K562 (cell line): ENCODE data around the gene UFSP1. TPM values are rescaled to one million over a fixed set of nuclear protein-coding genes. Genes with fewer than 3 reads are reported as not detected.

Source experiments
- CREBBP ChIP-seq: IDR thresholded peaks from one replicate; pipeline ENCODE4 v1.6.1; 2012; ENCODE audit warnings: low read depth, mild to moderate bottlenecking, control low read depth, inconsistent platforms, low read length
- CTBP1 ChIP-seq: fragments of 450-650 bp; IDR thresholded peaks from 2 replicates; pipeline ENCODE4 v1.6.1; 2016; ENCODE audit warnings: borderline replicate concordance
- HNRNPK ChIP-seq: fragments of 200-400 bp; formaldehyde crosslinking; IDR thresholded peaks from one replicate; pipeline ENCODE4 v1.6.1; 2018; ENCODE audit warnings: mild to moderate bottlenecking, low read depth, low read length; ENCODE audit not compliant: poor library complexity, severe bottlenecking
- NFIC ChIP-seq: fragments of 450-650 bp; IDR thresholded peaks from 2 replicates; pipeline ENCODE4 v1.6.1; 2017; ENCODE audit warnings: mild to moderate bottlenecking, inconsistent platforms
- PHB2 ChIP-seq: fragments of 450-650 bp; IDR thresholded peaks from 2 replicates; pipeline ENCODE4 v1.6.1; 2017; ENCODE audit warnings: low read depth
- PML ChIP-seq: IDR thresholded peaks from 2 replicates; pipeline ENCODE4 v1.6.1; 2012; ENCODE audit warnings: low read length, inconsistent platforms
- STAT5A ChIP-seq: IDR thresholded peaks from 2 replicates; pipeline ENCODE4 v1.6.1; 2012; ENCODE audit warnings: low read length, inconsistent platforms, borderline replicate concordance
- YBX1 ChIP-seq: fragments of 450-650 bp; IDR thresholded peaks from 2 replicates; pipeline ENCODE4 v1.7.1; 2016; ENCODE audit warnings: mild to moderate bottlenecking
- YY1 ChIP-seq, 3 experiments: IDR thresholded peaks; 2 replicates each; pipeline ENCODE4 v1.6.1; 2011; ENCODE audit warnings: low read length in 2 of 3, mild to moderate bottlenecking in 2 of 3, moderate library complexity in 2 of 3, borderline replicate concordance in 1 of 3, control low read depth in 1 of 3, low read depth in 1 of 3; ENCODE audit not compliant: insufficient read depth in 3 of 3, insufficient replicate concordance in 2 of 3, control insufficient read depth in 1 of 3, insufficient read length in 1 of 3; ENCODE audit errors: extremely low read depth in 1 of 3
- ZNF133 ChIP-seq: fragments of 250-450 bp; sonication (Bioruptor Pico); IDR thresholded peaks from 2 replicates; pipeline ENCODE4 v1.4.0; 2020; ENCODE audit warnings: mild to moderate bottlenecking
- polyA plus RNA-seq, 8 experiments: library from polyadenylated mRNA; depleted of rRNA in 4 of 8; stranded (reverse) in 5 of 8; unstranded in 3 of 8; fragments of >200 nt; fragmentation: Nextera tagmentation in 2 of 8; fragmentation: Illumina TruSeq in 1 of 8; extraction: Ambion mirVana in 2 of 8; extraction: Trizol in 1 of 8; gene quantifications; 2 replicates each; pipeline versions ENCODE4 v1.2.1 to v1.2.3, GENCODE V29; 2011 to 2014; ENCODE audit warnings: inconsistent platforms in 1 of 8, missing spikeins in 1 of 8
- total RNA-seq, 7 experiments: library from RNA; depleted of rRNA in 6 of 7; stranded (reverse); fragments of >200 nt in 6 of 7; fragmentation: Illumina TruSeq in 2 of 7; extraction: Trizol in 2 of 7; gene quantifications; 2 replicates each; pipeline versions ENCODE4 v1.2.1 to v1.2.3, GENCODE V29; 2011 to 2021; ENCODE audit warnings: low replicate concordance in 1 of 7
- TF ChIP-seq, protein P1 (sequence below): fragments of 450-650 bp; IDR thresholded peaks from 2 replicates; pipeline ENCODE4 v1.6.1; 2016; ENCODE audit warnings: mild to moderate bottlenecking, moderate library complexity
- TF ChIP-seq, protein P2 (sequence below): fragments of 450-650 bp; IDR thresholded peaks from 2 replicates; pipeline ENCODE4 v1.6.1; 2017; ENCODE audit warnings: antibody characterized with exemption, mild to moderate bottlenecking

UFSP1 gene
- total and polyA plus RNA-seq, 9 of the 15 experiments (the other 6 are each of a cell fraction or from before 2014, with no cell fraction given) = 0.50 to 18.8 (median 2.1) TPM

DNA sequence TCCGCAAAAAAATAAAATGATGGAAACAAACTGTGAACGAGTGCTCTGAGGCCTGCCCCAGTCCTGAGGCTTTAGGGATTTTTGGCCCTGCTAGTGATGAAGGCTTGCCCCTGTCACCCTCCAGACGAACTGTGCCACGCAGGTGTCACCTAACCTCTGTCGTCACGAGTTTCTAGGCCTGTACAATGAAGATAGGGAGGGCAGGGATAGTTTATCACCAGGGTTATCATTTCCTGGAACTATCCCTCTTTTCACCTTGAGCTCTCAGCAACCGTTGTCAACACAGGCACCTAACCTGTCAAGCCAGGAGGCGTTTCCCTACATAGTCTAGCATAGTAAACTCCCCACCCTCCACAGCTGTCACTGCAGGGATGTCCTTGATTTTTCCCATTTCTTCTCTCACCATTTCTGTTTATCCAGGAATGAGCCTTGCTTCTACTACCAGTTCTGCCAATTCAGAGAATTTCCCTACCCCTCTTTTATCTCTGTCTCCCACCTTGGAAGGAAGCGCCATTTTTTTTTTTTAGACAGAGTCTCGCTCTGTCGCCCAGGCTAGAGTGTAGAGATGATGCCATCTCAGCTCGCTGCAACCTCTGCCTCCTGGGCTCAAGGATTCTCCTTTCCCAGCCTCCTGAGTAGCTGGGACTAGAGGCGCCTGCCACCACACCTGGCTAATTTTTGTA is 8.4 kb upstream of the UFSP1 start (continued):
- TF ChIP-seq, protein P1, sequence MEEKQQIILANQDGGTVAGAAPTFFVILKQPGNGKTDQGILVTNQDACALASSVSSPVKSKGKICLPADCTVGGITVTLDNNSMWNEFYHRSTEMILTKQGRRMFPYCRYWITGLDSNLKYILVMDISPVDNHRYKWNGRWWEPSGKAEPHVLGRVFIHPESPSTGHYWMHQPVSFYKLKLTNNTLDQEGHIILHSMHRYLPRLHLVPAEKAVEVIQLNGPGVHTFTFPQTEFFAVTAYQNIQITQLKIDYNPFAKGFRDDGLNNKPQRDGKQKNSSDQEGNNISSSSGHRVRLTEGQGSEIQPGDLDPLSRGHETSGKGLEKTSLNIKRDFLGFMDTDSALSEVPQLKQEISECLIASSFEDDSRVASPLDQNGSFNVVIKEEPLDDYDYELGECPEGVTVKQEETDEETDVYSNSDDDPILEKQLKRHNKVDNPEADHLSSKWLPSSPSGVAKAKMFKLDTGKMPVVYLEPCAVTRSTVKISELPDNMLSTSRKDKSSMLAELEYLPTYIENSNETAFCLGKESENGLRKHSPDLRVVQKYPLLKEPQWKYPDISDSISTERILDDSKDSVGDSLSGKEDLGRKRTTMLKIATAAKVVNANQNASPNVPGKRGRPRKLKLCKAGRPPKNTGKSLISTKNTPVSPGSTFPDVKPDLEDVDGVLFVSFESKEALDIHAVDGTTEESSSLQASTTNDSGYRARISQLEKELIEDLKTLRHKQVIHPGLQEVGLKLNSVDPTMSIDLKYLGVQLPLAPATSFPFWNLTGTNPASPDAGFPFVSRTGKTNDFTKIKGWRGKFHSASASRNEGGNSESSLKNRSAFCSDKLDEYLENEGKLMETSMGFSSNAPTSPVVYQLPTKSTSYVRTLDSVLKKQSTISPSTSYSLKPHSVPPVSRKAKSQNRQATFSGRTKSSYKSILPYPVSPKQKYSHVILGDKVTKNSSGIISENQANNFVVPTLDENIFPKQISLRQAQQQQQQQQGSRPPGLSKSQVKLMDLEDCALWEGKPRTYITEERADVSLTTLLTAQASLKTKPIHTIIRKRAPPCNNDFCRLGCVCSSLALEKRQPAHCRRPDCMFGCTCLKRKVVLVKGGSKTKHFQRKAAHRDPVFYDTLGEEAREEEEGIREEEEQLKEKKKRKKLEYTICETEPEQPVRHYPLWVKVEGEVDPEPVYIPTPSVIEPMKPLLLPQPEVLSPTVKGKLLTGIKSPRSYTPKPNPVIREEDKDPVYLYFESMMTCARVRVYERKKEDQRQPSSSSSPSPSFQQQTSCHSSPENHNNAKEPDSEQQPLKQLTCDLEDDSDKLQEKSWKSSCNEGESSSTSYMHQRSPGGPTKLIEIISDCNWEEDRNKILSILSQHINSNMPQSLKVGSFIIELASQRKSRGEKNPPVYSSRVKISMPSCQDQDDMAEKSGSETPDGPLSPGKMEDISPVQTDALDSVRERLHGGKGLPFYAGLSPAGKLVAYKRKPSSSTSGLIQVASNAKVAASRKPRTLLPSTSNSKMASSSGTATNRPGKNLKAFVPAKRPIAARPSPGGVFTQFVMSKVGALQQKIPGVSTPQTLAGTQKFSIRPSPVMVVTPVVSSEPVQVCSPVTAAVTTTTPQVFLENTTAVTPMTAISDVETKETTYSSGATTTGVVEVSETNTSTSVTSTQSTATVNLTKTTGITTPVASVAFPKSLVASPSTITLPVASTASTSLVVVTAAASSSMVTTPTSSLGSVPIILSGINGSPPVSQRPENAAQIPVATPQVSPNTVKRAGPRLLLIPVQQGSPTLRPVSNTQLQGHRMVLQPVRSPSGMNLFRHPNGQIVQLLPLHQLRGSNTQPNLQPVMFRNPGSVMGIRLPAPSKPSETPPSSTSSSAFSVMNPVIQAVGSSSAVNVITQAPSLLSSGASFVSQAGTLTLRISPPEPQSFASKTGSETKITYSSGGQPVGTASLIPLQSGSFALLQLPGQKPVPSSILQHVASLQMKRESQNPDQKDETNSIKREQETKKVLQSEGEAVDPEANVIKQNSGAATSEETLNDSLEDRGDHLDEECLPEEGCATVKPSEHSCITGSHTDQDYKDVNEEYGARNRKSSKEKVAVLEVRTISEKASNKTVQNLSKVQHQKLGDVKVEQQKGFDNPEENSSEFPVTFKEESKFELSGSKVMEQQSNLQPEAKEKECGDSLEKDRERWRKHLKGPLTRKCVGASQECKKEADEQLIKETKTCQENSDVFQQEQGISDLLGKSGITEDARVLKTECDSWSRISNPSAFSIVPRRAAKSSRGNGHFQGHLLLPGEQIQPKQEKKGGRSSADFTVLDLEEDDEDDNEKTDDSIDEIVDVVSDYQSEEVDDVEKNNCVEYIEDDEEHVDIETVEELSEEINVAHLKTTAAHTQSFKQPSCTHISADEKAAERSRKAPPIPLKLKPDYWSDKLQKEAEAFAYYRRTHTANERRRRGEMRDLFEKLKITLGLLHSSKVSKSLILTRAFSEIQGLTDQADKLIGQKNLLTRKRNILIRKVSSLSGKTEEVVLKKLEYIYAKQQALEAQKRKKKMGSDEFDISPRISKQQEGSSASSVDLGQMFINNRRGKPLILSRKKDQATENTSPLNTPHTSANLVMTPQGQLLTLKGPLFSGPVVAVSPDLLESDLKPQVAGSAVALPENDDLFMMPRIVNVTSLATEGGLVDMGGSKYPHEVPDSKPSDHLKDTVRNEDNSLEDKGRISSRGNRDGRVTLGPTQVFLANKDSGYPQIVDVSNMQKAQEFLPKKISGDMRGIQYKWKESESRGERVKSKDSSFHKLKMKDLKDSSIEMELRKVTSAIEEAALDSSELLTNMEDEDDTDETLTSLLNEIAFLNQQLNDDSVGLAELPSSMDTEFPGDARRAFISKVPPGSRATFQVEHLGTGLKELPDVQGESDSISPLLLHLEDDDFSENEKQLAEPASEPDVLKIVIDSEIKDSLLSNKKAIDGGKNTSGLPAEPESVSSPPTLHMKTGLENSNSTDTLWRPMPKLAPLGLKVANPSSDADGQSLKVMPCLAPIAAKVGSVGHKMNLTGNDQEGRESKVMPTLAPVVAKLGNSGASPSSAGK = no peak
- TF ChIP-seq CREBBP (no peak), CTBP1 (peak; percentile 16; the same call in 1 of the 2 replicates), ZNF133 (CRISPR knock-in tag) (no peak), PHB2 (peak; percentile 48; the same call in 1 of the 2 replicates), PML (0 out of 2 replicates have a peak, but pooled peaks have one; percentile 41), HNRNPK (no peak), YY1 (IDR thresholded peaks at IDR 0.05; ENCODE audit: borderline replicate concordance in 1 of 3, control insufficient read depth in 1 of 3, extremely low read depth in 1 of 3, insufficient read depth in 3 of 3, insufficient read length in 1 of 3, insufficient replicate concordance in 2 of 3, low read depth in 1 of 3, low read length in 2 of 3) (peak in 1 of 3 experiments; percentile 64), STAT5A (peak; percentile 92), YBX1 (no peak), NFIC (peak; percentile 57)
- TF ChIP-seq, protein P2, sequence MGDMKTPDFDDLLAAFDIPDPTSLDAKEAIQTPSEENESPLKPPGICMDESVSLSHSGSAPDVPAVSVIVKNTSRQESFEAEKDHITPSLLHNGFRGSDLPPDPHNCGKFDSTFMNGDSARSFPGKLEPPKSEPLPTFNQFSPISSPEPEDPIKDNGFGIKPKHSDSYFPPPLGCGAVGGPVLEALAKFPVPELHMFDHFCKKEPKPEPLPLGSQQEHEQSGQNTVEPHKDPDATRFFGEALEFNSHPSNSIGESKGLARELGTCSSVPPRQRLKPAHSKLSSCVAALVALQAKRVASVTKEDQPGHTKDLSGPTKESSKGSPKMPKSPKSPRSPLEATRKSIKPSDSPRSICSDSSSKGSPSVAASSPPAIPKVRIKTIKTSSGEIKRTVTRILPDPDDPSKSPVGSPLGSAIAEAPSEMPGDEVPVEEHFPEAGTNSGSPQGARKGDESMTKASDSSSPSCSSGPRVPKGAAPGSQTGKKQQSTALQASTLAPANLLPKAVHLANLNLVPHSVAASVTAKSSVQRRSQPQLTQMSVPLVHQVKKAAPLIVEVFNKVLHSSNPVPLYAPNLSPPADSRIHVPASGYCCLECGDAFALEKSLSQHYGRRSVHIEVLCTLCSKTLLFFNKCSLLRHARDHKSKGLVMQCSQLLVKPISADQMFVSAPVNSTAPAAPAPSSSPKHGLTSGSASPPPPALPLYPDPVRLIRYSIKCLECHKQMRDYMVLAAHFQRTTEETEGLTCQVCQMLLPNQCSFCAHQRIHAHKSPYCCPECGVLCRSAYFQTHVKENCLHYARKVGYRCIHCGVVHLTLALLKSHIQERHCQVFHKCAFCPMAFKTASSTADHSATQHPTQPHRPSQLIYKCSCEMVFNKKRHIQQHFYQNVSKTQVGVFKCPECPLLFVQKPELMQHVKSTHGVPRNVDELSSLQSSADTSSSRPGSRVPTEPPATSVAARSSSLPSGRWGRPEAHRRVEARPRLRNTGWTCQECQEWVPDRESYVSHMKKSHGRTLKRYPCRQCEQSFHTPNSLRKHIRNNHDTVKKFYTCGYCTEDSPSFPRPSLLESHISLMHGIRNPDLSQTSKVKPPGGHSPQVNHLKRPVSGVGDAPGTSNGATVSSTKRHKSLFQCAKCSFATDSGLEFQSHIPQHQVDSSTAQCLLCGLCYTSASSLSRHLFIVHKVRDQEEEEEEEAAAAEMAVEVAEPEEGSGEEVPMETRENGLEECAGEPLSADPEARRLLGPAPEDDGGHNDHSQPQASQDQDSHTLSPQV = no peak
